SK-N-SH (cell line): Measurements from ENCODE around the gene GLT6D1.

ENCODE experiments used
- CTCF ChIP-seq: fragments of 200-600 bp; sonication (generic); IDR thresholded peaks from 2 replicates; pipeline ENCODE4 v1.6.1; 2017; ENCODE audit warnings: antibody characterized with exemption, mild to moderate bottlenecking, moderate library complexity
- EP300 ChIP-seq, 2 experiments: IDR thresholded peaks; 2 replicates each; pipeline versions ENCODE4 v1.4.0 to v1.6.1; 2012; ENCODE audit warnings: borderline replicate concordance in 1 of 2, low read depth in 1 of 2, low read length in 1 of 2
- GABPA ChIP-seq: IDR thresholded peaks from 2 replicates; pipeline ENCODE4 v1.4.0; 2012; ENCODE audit warnings: low read depth, mild to moderate bottlenecking
- MAX ChIP-seq: IDR thresholded peaks from 2 replicates; pipeline ENCODE4 v1.4.0; 2012; ENCODE audit warnings: low read depth
- MEF2A ChIP-seq: IDR thresholded peaks from 2 replicates; pipeline ENCODE4 v1.4.0; 2012; ENCODE audit warnings: low read depth, borderline replicate concordance
- NRF1 ChIP-seq: IDR thresholded peaks from 2 replicates; pipeline ENCODE4 v1.6.1; 2012; ENCODE audit warnings: low read depth, mild to moderate bottlenecking, low read length
- RAD21 ChIP-seq: IDR thresholded peaks from 2 replicates; pipeline ENCODE4 v1.6.1; 2012; ENCODE audit warnings: mild to moderate bottlenecking, low read length
- RCOR1 ChIP-seq: fragments of 150-350 bp; IDR thresholded peaks from 2 replicates; pipeline ENCODE4 v1.6.1; 2017; ENCODE audit warnings: antibody characterized with exemption, low read length
- ZBTB33 ChIP-seq: IDR thresholded peaks from 2 replicates; pipeline ENCODE4 v1.4.0; 2012; ENCODE audit warnings: low read depth, borderline replicate concordance
- TF ChIP-seq, protein P1 (sequence below): IDR thresholded peaks from 2 replicates; pipeline ENCODE4 v1.4.0; 2012; ENCODE audit warnings: low read depth, borderline replicate concordance
- TF ChIP-seq, protein P2 (sequence below): IDR thresholded peaks from 2 replicates; pipeline ENCODE4; 2012
- TF ChIP-seq, protein P3 (sequence below): fragments of 150-350 bp; IDR thresholded peaks from 2 replicates; pipeline ENCODE4 v1.6.1; 2016; ENCODE audit warnings: mild to moderate bottlenecking, low read depth, low read length

GRCh38 chr9:135624282-135624681 lies 15.1 kb downstream of the GLT6D1 start:
- no peak for TF ChIP-seq CTCF
- no peak for TF ChIP-seq EP300 (IDR thresholded peaks at IDR 0.05; ENCODE audit: borderline replicate concordance in 1 of 2, low read depth in 1 of 2, low read length in 1 of 2)
- no peak for TF ChIP-seq NRF1
- TF ChIP-seq MAX = no peak
- TF ChIP-seq MEF2A = no peak
- TF ChIP-seq RAD21 = no peak
- TF ChIP-seq, protein P1, sequence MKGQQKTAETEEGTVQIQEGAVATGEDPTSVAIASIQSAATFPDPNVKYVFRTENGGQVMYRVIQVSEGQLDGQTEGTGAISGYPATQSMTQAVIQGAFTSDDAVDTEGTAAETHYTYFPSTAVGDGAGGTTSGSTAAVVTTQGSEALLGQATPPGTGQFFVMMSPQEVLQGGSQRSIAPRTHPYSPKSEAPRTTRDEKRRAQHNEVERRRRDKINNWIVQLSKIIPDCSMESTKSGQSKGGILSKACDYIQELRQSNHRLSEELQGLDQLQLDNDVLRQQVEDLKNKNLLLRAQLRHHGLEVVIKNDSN = no peak
- TF ChIP-seq, protein P2, sequence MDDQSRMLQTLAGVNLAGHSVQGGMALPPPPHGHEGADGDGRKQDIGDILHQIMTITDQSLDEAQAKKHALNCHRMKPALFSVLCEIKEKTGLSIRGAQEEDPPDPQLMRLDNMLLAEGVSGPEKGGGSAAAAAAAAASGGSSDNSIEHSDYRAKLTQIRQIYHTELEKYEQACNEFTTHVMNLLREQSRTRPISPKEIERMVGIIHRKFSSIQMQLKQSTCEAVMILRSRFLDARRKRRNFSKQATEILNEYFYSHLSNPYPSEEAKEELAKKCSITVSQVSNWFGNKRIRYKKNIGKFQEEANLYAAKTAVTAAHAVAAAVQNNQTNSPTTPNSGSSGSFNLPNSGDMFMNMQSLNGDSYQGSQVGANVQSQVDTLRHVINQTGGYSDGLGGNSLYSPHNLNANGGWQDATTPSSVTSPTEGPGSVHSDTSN = no peak
- TF ChIP-seq, protein P3, sequence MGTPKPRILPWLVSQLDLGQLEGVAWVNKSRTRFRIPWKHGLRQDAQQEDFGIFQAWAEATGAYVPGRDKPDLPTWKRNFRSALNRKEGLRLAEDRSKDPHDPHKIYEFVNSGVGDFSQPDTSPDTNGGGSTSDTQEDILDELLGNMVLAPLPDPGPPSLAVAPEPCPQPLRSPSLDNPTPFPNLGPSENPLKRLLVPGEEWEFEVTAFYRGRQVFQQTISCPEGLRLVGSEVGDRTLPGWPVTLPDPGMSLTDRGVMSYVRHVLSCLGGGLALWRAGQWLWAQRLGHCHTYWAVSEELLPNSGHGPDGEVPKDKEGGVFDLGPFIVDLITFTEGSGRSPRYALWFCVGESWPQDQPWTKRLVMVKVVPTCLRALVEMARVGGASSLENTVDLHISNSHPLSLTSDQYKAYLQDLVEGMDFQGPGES = no peak
- no peak for TF ChIP-seq ZBTB33
- no peak for TF ChIP-seq GABPA
- no peak for TF ChIP-seq RCOR1
